HL-60 (cell line): Measurements from ENCODE around the gene OPN1MW2.
"Not testable (repeated sequence)": the region's sequence is repeated elsewhere in the genome, so short reads cannot be mapped to it uniquely, and the experiment has no call there.

ENCODE experiments used
- CTCF ChIP-seq: IDR thresholded peaks from one replicate; pipeline ENCODE4 v1.5.1; 2011; ENCODE audit warnings: low read length, control low read depth, inconsistent platforms; ENCODE audit not compliant: insufficient read depth
- GABPA ChIP-seq: IDR thresholded peaks from 2 replicates; pipeline ENCODE4 v1.6.1; 2012; ENCODE audit warnings: low read depth
- POLR2AphosphoS5 ChIP-seq: IDR thresholded peaks from 2 replicates; pipeline ENCODE4 v1.6.1; 2012; ENCODE audit warnings: low read depth
- REST ChIP-seq: IDR thresholded peaks from 2 replicates; pipeline ENCODE4 v1.6.1; 2012; ENCODE audit warnings: low read depth; ENCODE audit not compliant: insufficient replicate concordance
- SPI1 ChIP-seq: IDR thresholded peaks from 2 replicates; pipeline ENCODE4 v1.6.1; 2012; ENCODE audit warnings: low read depth, mild to moderate bottlenecking, borderline replicate concordance

- TF ChIP-seq CTCF, SPI1, POLR2AphosphoS5, REST, GABPA: not testable (repeated sequence)
These were observed 35.8 kb upstream of the OPN1MW2 start for GRCh38 chrX:154183794-154184193.
